Smooth muscle cell (in vitro differentiated cells): ENCODE data around the gene EIF4ENIF1. TPM values are rescaled to one million over a fixed set of nuclear protein-coding genes. Genes with fewer than 3 reads are reported as not detected.
"Not testable (repeated sequence)": the region's sequence is repeated elsewhere in the genome, so short reads cannot be mapped to it uniquely, and the experiment has no call there.

Experiments
- DNase-seq: peaks from one replicate; lab custom pipeline; 2025; ENCODE audit not compliant: unreplicated experiment; lab: John Stamatoyannopoulos, UW
- H2AFZ ChIP-seq: fragments of 200-600 bp; sonication (generic); 2 replicates; pipeline ENCODE4 v1.6.0; 2016; ENCODE audit warnings: antibody characterized with exemption, low read depth, mild to moderate bottlenecking
- H3F3A ChIP-seq: fragments of 200-600 bp; sonication (generic); 2 replicates; pipeline ENCODE4 v1.6.0; 2017; ENCODE audit warnings: antibody characterized with exemption, low read depth
- H3K27ac ChIP-seq: fragments of 200-600 bp; sonication (generic); 2 replicates; pipeline ENCODE4 v1.5.1; 2016; ENCODE audit warnings: low read depth, mild to moderate bottlenecking
- H3K27me3 ChIP-seq: fragments of 200-600 bp; sonication (generic); 2 replicates; pipeline ENCODE4 v1.6.1; 2016; ENCODE audit warnings: low read depth, mild to moderate bottlenecking
- H3K36me3 ChIP-seq: fragments of 200-600 bp; sonication (generic); 2 replicates; pipeline ENCODE4 v1.5.1; 2016; ENCODE audit warnings: low read depth
- H3K4me1 ChIP-seq: fragments of 200-600 bp; sonication (generic); 2 replicates; pipeline ENCODE4 v1.5.1; 2016; ENCODE audit warnings: low read depth
- H3K4me2 ChIP-seq: fragments of 200-600 bp; sonication (generic); 2 replicates; pipeline ENCODE4 v1.6.0; 2016; ENCODE audit warnings: mild to moderate bottlenecking
- H3K4me3 ChIP-seq: fragments of 200-600 bp; sonication (generic); 2 replicates; pipeline ENCODE4 v1.5.1; 2016; ENCODE audit warnings: mild to moderate bottlenecking
- H3K79me2 ChIP-seq: fragments of 200-600 bp; sonication (generic); 2 replicates; pipeline ENCODE4 v1.6.0; 2016; ENCODE audit warnings: low read depth, mild to moderate bottlenecking
- H3K9ac ChIP-seq: fragments of 200-600 bp; sonication (generic); 2 replicates; pipeline ENCODE4 v1.6.0; 2016; ENCODE audit warnings: low read depth
- H3K9me3 ChIP-seq: fragments of 200-600 bp; sonication (generic); replicated peaks from 2 replicates; pipeline ENCODE4 v1.5.1; 2016; ENCODE audit warnings: low read depth
- H4K20me1 ChIP-seq: fragments of 200-600 bp; sonication (generic); 2 replicates; pipeline ENCODE4 v1.6.0; 2016; ENCODE audit warnings: low read depth
- CTCF ChIP-seq: fragments of 200-600 bp; sonication (generic); IDR thresholded peaks from 2 replicates; pipeline ENCODE4 v1.5.1; 2017; ENCODE audit warnings: borderline replicate concordance, mild to moderate bottlenecking, antibody characterized with exemption; ENCODE audit not compliant: insufficient read depth, poor library complexity, severe bottlenecking
- WGBS: methylation state at CpG from one replicate; pipeline ENCODE4 v1.1.7; 2016; ENCODE audit warnings: low lambda C conversion rate; 5-methylcytosine and 5-hydroxymethylcytosine counted together
- polyA plus RNA-seq: library from polyadenylated mRNA; unstranded; fragments of >200 nt; fragmentation: Nextera tagmentation; extraction: Ambion mirVana; gene quantifications from 2 replicates; pipeline ENCODE4 v1.2.1, GENCODE V29; 2016
- total RNA-seq: library from RNA; depleted of rRNA; stranded (reverse); fragments of >200 nt; gene quantifications from 2 replicates; pipeline ENCODE4 v1.2.3, GENCODE V29; 2014

The EIF4ENIF1 gene
- total and polyA plus RNA-seq, 2 experiments from 2014 or later, result 11.6 to 15.5 TPM

GRCh38 chr22:31533374-31533773 is 43.7 kb upstream of the EIF4ENIF1 start:
- no peak overlapping the region for H3K4me2 ChIP-seq
- no peak overlapping the region for H2AFZ ChIP-seq
- WGBS, result 96% methylated on average over 5 of the region's 5 CpGs
- H3K9me3 ChIP-seq, result no peaks in the 10 kb centered on the region
- H3K4me3 ChIP-seq, result no peak overlapping the region
- no peaks in the 10 kb centered on the region for H3K79me2 ChIP-seq
- H3F3A ChIP-seq, result no peaks in the 10 kb centered on the region
- H3K27me3 ChIP-seq, result no peaks in the 10 kb centered on the region
- no peaks in the 10 kb centered on the region for H3K4me1 ChIP-seq
- H3K9ac ChIP-seq, result no peak overlapping the region
- DNase-seq, result no peak
- no peaks in the 10 kb centered on the region for H3K36me3 ChIP-seq
- H3K27ac ChIP-seq, result no peak overlapping the region
- no peaks in the 10 kb centered on the region for H4K20me1 ChIP-seq
- TF ChIP-seq CTCF, result no peak

- Histone ChIP-seq H3K36me3 (no peaks in the 10 kb centered on the region), H3K4me3 (no peak overlapping the region), H3K9ac (no peak overlapping the region), H3K79me2 (no peaks in the 10 kb centered on the region), H3K9me3 (no peaks in the 10 kb centered on the region), H3K4me1 (no peaks in the 10 kb centered on the region), H3K27ac (no peak overlapping the region), H3K4me2 (no peak overlapping the region), H3F3A (no peaks in the 10 kb centered on the region), H3K27me3 (no peaks in the 10 kb centered on the region), H2AFZ (no peak overlapping the region), H4K20me1 (no peaks in the 10 kb centered on the region)
- TF ChIP-seq CTCF, result no peak
- WGBS, result 86% methylated on average over 1 of the region's 1 CpG
- DNase-seq, result no peak
Measured at GRCh38 chr22:31532060-31532459, 42.4 kb upstream of the EIF4ENIF1 start.

GRCh38 chr22:31530823-31531195 is 41.2 kb upstream of the EIF4ENIF1 start:
- H2AFZ ChIP-seq, result no peak overlapping the region
- no peaks in the 10 kb centered on the region for H3F3A ChIP-seq
- no peaks in the 10 kb centered on the region for H3K9me3 ChIP-seq
- H3K27me3 ChIP-seq, result no peaks in the 10 kb centered on the region
- H3K4me1 ChIP-seq, result no peaks in the 10 kb centered on the region
- no peaks in the 10 kb centered on the region for H3K79me2 ChIP-seq
- no peak overlapping the region for H3K9ac ChIP-seq
- no peaks in the 10 kb centered on the region for H4K20me1 ChIP-seq
- no peak overlapping the region for H3K4me3 ChIP-seq
- no peak overlapping the region for H3K4me2 ChIP-seq
- 85% methylated on average over 3 of the region's 3 CpGs for WGBS
- H3K27ac ChIP-seq, result no peak overlapping the region
- DNase-seq, result no peak
- H3K36me3 ChIP-seq, result no peaks in the 10 kb centered on the region
- no peak for TF ChIP-seq CTCF

- no peak overlapping the region for H3K27ac ChIP-seq
- WGBS, result 93% methylated on average over 7 of the region's 7 CpGs
- no peaks in the 10 kb centered on the region for H3K9me3 ChIP-seq
- H2AFZ ChIP-seq, result no peak overlapping the region
- H3K4me1 ChIP-seq, result no peaks in the 10 kb centered on the region
- no peaks in the 10 kb centered on the region for H4K20me1 ChIP-seq
- no peak for TF ChIP-seq CTCF
- no peak for DNase-seq
- H3K27me3 ChIP-seq, result no peaks in the 10 kb centered on the region
- no peak overlapping the region for H3K4me3 ChIP-seq
- no peak overlapping the region for H3K4me2 ChIP-seq
- H3K36me3 ChIP-seq, result no peaks in the 10 kb centered on the region
- H3F3A ChIP-seq, result no peaks in the 10 kb centered on the region
- no peak overlapping the region for H3K9ac ChIP-seq
- no peaks in the 10 kb centered on the region for H3K79me2 ChIP-seq
Measured at GRCh38 chr22:31526270-31526669, 36.6 kb upstream of the EIF4ENIF1 start.

- not testable (repeated sequence) for H3K4me1 ChIP-seq, H3K4me3 ChIP-seq, H3F3A ChIP-seq, H3K9ac ChIP-seq, H3K79me2 ChIP-seq, DNase-seq, H4K20me1 ChIP-seq, H3K4me2 ChIP-seq, H3K27me3 ChIP-seq, H3K36me3 ChIP-seq, H3K9me3 ChIP-seq, H3K27ac ChIP-seq, H2AFZ ChIP-seq
- WGBS, result 97% methylated on average over 5 of the region's 5 CpGs
Measured at GRCh38 chr22:31524132-31524531, 34.5 kb upstream of the EIF4ENIF1 start.
